Adrenal gland (tissue), 12 donors: ENCODE results near the gene CYTH3. TPM values are rescaled to one million over a fixed set of nuclear protein-coding genes. Genes with fewer than 3 reads are reported as not detected.

Experiments used
- DNase-seq, 7 donors: peaks; one replicate each; pipeline ENCODE4 v3.0.0-alpha.2; 2019 to 2020
- H3K27ac ChIP-seq, 5 donors: fragments of 200-600 bp; sonication (generic) in 4 of 5; 1 replicate in 3 of 5; 2 replicates in 2 of 5; pipeline versions ENCODE4 v1.5.1 to v1.8.0; 2016 to 2020; ENCODE audit warnings: mild to moderate bottlenecking in 1 of 5
- H3K27me3 ChIP-seq: fragments of 200-600 bp; 2 replicates; pipeline ENCODE4 v1.8.0; 2021
- H3K36me3 ChIP-seq, 2 donors: fragments of 200-600 bp; replicated peaks in 1 of 2; 1 replicate in 1 of 2; 2 replicates in 1 of 2; pipeline versions ENCODE4 v1.5.1 to v1.8.0; 2018 to 2022
- H3K4me1 ChIP-seq, 2 donors: fragments of 200-600 bp; replicated peaks in 1 of 2; 1 replicate in 1 of 2; 2 replicates in 1 of 2; pipeline versions ENCODE4 v1.5.1 to v1.8.0; 2018 to 2021
- H3K4me3 ChIP-seq, 4 donors: fragments of 200-600 bp; sonication (generic) in 3 of 4; one replicate each; pipeline ENCODE4 v1.5.1; 2016 to 2018
- H3K9me3 ChIP-seq, 3 donors: fragments of 200-600 bp; sonication (generic) in 1 of 3; replicated peaks in 1 of 3; 1 replicate in 2 of 3; 2 replicates in 1 of 3; pipeline versions ENCODE4 v1.5.1 to v1.8.0; 2016 to 2021
- POLR2A ChIP-seq, 2 donors: fragments of 450-650 bp; IDR thresholded peaks; one replicate each; pipeline ENCODE4 v1.6.1; 2017; ENCODE audit warnings: antibody characterized with exemption in 2 of 2, mild to moderate bottlenecking in 2 of 2, moderate library complexity in 1 of 2
- WGBS, 4 donors: extraction: QIAGEN DNeasy Blood & Tissue Kit in 2 of 4; methylation state at CpG; one replicate each; pipeline versions ENCODE4 v1.1.5 to v1.1.7; 2013 to 2017; 5-methylcytosine and 5-hydroxymethylcytosine counted together
- intact Hi-C, 2 donors: fragments of 100-400 bp; cut with DNase I; formaldehyde crosslinking; loops; one replicate each; pipeline versions ENCODE4 v1.14.1 to v1.15.0; 2022 to 2023
- polyA plus RNA-seq, 3 donors: library from polyadenylated mRNA; stranded (reverse); fragments of 200-250 nt in 2 of 3; fragments of 350-450 nt in 1 of 3; fragmentation: Illumina TruSeq in 1 of 3; extraction: RNeasy Lipid Tissue Mini Kit (QIAGEN cat#74804) in 1 of 3; gene quantifications; one replicate each; pipeline ENCODE4 v1.2.3, GENCODE V29; 2013 to 2014
- small RNA-seq, 2 donors: library from RNA; depleted of rRNA; stranded (forward); fragments of <200 nt; gene quantifications; one replicate each; pipeline ENCODE3, GENCODE V24; 2016
- total RNA-seq, 9 donors: library from RNA; depleted of rRNA in 4 of 9; stranded (reverse); fragments of >200 nt in 4 of 9; fragments of 120-200 nt in 1 of 9; fragmentation: NEBNext Ultra II Directional in 1 of 9; extraction: Animal tissue kit (Norgen Biotek cat#: 25700) in 1 of 9; gene quantifications; one replicate each; pipeline versions ENCODE4 v1.1.0 to v1.2.4, GENCODE V29; 2013 to 2023
- TF ChIP-seq, protein P1 (sequence below), 6 experiments: fragments of 450-650 bp in 4 of 6; fragments of 200-600 bp in 2 of 6; sonication (generic) in 1 of 6; IDR thresholded peaks; 1 replicate in 5 of 6; 2 replicates in 1 of 6; pipeline versions ENCODE4 v1.5.1 to v1.8.0; 2016 to 2021; ENCODE audit warnings: antibody characterized with exemption in 6 of 6, mild to moderate bottlenecking in 2 of 6, moderate library complexity in 1 of 6
- donor health status: healthy with polysubstance abuse.
- donor health status: Bipolar disorder and iron deficiency.
- donor health status: DM: yes; HTN: yes; CAD: no.
- donor health status: DM: no; HTN: no; CAD: no.
- donor health status: DM: no; HTN: no; CAD: no.
- donor health status: DM: yes; HTN: yes; CAD: no.

Gene CYTH3
- total and polyA plus RNA-seq, 12 donors, result 7.9 to 34.3 (median 17.0) TPM

DNA sequence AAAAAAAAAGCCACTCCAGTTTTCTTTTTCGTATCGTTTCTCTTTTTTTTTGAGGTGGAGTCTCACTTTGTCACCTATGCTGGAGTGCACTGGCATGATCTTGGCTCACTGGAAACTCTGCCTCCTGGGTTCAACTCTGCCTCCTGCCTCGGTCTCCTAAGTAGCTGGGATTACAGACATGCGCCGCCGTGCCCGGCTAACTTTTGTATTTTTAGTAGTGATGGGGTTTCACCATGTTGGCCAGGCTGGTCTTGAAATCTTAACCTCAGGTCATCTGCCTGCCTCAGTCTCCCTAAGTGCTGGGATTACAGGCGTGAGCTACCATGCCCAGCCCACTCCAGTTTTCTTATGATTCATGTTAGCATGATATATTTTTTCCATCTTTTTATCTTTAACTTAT lies 148.6 kb downstream of the CYTH3 start:
- peaks cover 0 to 13% of the 10 kb centered on the region in 2 donors for H3K4me1 ChIP-seq
- H3K27ac ChIP-seq, result no peak overlapping the region
- no peak for TF ChIP-seq POLR2A (IDR thresholded peaks at IDR 0.05)
- TF ChIP-seq, protein P1, sequence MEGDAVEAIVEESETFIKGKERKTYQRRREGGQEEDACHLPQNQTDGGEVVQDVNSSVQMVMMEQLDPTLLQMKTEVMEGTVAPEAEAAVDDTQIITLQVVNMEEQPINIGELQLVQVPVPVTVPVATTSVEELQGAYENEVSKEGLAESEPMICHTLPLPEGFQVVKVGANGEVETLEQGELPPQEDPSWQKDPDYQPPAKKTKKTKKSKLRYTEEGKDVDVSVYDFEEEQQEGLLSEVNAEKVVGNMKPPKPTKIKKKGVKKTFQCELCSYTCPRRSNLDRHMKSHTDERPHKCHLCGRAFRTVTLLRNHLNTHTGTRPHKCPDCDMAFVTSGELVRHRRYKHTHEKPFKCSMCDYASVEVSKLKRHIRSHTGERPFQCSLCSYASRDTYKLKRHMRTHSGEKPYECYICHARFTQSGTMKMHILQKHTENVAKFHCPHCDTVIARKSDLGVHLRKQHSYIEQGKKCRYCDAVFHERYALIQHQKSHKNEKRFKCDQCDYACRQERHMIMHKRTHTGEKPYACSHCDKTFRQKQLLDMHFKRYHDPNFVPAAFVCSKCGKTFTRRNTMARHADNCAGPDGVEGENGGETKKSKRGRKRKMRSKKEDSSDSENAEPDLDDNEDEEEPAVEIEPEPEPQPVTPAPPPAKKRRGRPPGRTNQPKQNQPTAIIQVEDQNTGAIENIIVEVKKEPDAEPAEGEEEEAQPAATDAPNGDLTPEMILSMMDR (IDR thresholded peaks at IDR 0.05), result no peak
- WGBS, 4 donors, result 96 to 99% (median 97%) methylated on average over 8 of the region's 8 CpGs
- intact Hi-C loops, result no loop called here
- peaks cover 0 to 4% (median 0%) of the 10 kb centered on the region in 3 donors for H3K9me3 ChIP-seq
- no peaks in the 10 kb centered on the region for H3K27me3 ChIP-seq
- peak in 1 of 7 donors; percentile 36 for DNase-seq
- peaks cover 0 to 19% of the 10 kb centered on the region in 2 donors for H3K36me3 ChIP-seq
- H3K4me3 ChIP-seq, result no peak overlapping the region

DNA sequence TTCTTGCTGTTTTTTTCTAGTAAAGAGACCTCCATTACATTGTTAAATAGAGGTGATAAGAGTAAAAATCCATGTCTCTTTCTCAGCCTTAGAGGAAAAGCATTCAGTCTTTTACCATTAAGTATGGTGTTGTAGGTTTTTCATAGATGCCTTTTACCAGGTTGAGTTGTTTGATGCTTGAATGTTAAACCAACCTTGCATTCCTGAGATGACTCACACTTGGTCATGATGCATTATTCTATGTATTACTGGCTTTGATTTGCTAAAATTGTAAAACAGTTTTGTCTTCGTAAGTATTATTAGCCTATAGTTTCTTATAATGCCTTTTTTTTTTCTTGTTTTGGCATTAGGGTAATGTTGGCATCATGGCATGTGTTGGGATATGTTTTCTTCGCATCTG lies 151.3 kb downstream of the CYTH3 start:
- Histone ChIP-seq H3K4me1 (peaks cover 0 to 13% of the 10 kb centered on the region in 2 donors), H3K36me3 (peaks cover 0 to 25% of the 10 kb centered on the region in 2 donors), H3K27me3 (no peaks in the 10 kb centered on the region), H3K4me3 (no peak overlapping the region), H3K9me3 (peaks cover 0 to 4% (median 0%) of the 10 kb centered on the region in 3 donors), H3K27ac (no peak overlapping the region)
- intact Hi-C loops, result no loop called here
- DNase-seq, result no peak
- TF ChIP-seq POLR2A (IDR thresholded peaks at IDR 0.05), result no peak
- TF ChIP-seq, protein P1 (IDR thresholded peaks at IDR 0.05), result no peak
- 50 to 100% (median 83%) methylated on average over 2 of the region's 2 CpGs for WGBS, 4 donors

DNA sequence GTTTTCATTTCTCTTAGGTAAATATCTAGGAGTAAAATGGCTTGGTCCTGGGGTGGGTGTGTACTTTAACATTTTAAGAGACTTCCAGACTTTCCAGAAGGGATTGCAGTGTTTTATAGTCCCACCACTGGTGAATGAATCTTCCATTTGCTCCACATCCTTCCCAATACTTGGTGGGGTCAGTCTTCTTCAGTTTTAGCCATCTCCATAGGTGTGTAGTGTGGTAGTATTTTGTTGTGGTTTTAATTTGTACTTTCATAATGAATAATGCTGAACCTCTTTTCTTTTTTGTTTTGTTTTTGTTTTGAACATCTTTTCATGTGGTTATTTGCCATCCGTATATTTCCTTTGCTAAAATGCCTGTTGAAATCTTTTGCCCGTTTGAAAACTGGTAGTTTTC lies 154.9 kb downstream of the CYTH3 start:
- peaks cover 0 to 12% of the 10 kb centered on the region in 2 donors for H3K4me1 ChIP-seq
- H3K36me3 ChIP-seq, result peaks cover 0 to 33% of the 10 kb centered on the region in 2 donors
- 88 to 95% (median 92%) methylated on average over 2 of the region's 2 CpGs for WGBS, 4 donors
- no peak for TF ChIP-seq POLR2A (IDR thresholded peaks at IDR 0.05)
- TF ChIP-seq, protein P1 (IDR thresholded peaks at IDR 0.05), result no peak
- no peaks in the 10 kb centered on the region for H3K27me3 ChIP-seq
- intact Hi-C loops, result no loop called here
- no peak overlapping the region for H3K27ac ChIP-seq
- no peak overlapping the region for H3K4me3 ChIP-seq
- no peak for DNase-seq
- H3K9me3 ChIP-seq, result peaks cover 0 to 4% (median 0%) of the 10 kb centered on the region in 3 donors

DNA sequence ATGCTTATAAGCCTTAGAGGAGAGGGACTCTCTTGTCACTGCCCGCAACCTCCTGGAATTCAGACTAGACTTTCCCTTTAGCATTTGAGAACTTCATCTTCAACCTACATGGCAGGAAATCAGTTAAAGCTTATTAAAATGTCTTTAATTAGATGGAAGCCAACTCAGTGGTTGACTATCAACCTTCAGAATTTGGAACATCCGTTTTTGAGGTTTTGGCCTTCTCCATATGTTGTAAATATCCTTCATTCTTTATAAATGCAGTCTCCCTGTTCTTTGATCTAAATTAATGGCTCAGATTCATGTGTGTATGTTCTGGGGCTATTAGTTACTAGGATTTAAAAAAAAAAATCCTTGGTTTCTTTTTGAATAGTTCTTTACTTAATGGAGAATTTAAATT lies 156.2 kb downstream of the CYTH3 start:
- peaks cover 0 to 36% of the 10 kb centered on the region in 2 donors for H3K36me3 ChIP-seq
- TF ChIP-seq POLR2A (IDR thresholded peaks at IDR 0.05), result no peak
- TF ChIP-seq, protein P1 (IDR thresholded peaks at IDR 0.05), result no peak
- WGBS, 4 donors, result 86 to 90% (median 87%) methylated on average over 2 of the region's 2 CpGs
- no peak for DNase-seq
- H3K4me3 ChIP-seq, result no peak overlapping the region
- peaks cover 0 to 5% of the 10 kb centered on the region in 2 donors for H3K4me1 ChIP-seq
- no peaks in the 10 kb centered on the region for H3K27me3 ChIP-seq
- no peak overlapping the region for H3K27ac ChIP-seq
- H3K9me3 ChIP-seq, result peaks cover 0 to 4% (median 0%) of the 10 kb centered on the region in 3 donors
- intact Hi-C loops, result no loop called here

Small RNA genes lying within 50 kb of the gene (small RNA-seq; reads per million reads assigned to genes)
- gene RF00019, result 0 reads per million in 2 donors

Other genes with a start within 250 kb of the CYTH3 start
- gene ANKRD61, start 241.2 kb downstream of the CYTH3 start, total RNA-seq, result under 1 TPM in 2 of 9 donors, not detected in 7; 0.22 to 0.52 TPM
- under 1 TPM in 2 of 3 donors, not detected in 1; 0.13 to 0.35 TPM for gene ANKRD61, start 241.2 kb downstream of the CYTH3 start, polyA plus RNA-seq
- gene EIF2AK1, start 213.4 kb downstream of the CYTH3 start, total RNA-seq, result 100 to 1,000 TPM in 7 of 9 donors, 10 to 100 TPM in 2; 52.9 to 292 (median 121) TPM
- gene EIF2AK1, start 213.4 kb downstream of the CYTH3 start, polyA plus RNA-seq, result 100 to 1,000 TPM in 1 of 3 donors, 10 to 100 TPM in 2; 56.9 to 119 (median 65.0) TPM
- 10 to 100 TPM in 1 of 9 donors, 1 to 10 TPM in 8; 3.3 to 15.0 (median 7.9) TPM for gene USP42, start 167.7 kb downstream of the CYTH3 start, total RNA-seq
- gene USP42, start 167.7 kb downstream of the CYTH3 start, polyA plus RNA-seq, result 1 to 10 TPM; 3.5 to 5.6 (median 5.3) TPM
- gene FAM220A, start 76.3 kb upstream of the CYTH3 start, total RNA-seq, result 10 to 100 TPM; 12.7 to 17.0 (median 14.5) TPM
- gene FAM220A, start 76.3 kb upstream of the CYTH3 start, polyA plus RNA-seq, result 10 to 100 TPM in 1 of 3 donors, 1 to 10 TPM in 2; 4.5 to 15.9 (median 6.0) TPM
- 100 to 1,000 TPM in 8 of 9 donors, 10 to 100 TPM in 1; 82.0 to 243 (median 183) TPM for gene RAC1, start 101.9 kb upstream of the CYTH3 start, total RNA-seq
- gene RAC1, start 101.9 kb upstream of the CYTH3 start, polyA plus RNA-seq, result 100 to 1,000 TPM; 208 to 397 (median 296) TPM
- gene DAGLB, start 175.3 kb upstream of the CYTH3 start, total RNA-seq, result 10 to 100 TPM; 23.2 to 56.7 (median 45.0) TPM
- gene DAGLB, start 175.3 kb upstream of the CYTH3 start, polyA plus RNA-seq, result 10 to 100 TPM; 19.8 to 32.4 (median 28.3) TPM
- 100 to 1,000 TPM in 3 of 9 donors, 10 to 100 TPM in 6; 48.2 to 210 (median 92.2) TPM for gene KDELR2, start 211.5 kb upstream of the CYTH3 start, total RNA-seq
- 100 to 1,000 TPM in 1 of 3 donors, 10 to 100 TPM in 2; 48.1 to 168 (median 55.0) TPM for gene KDELR2, start 211.5 kb upstream of the CYTH3 start, polyA plus RNA-seq